Measurements from ENCODE around the gene DNAJC4. TPM values are rescaled to one million over a fixed set of nuclear protein-coding genes. Genes with fewer than 3 reads are reported as not detected.
A peak's percentile ranks its signal among the peaks of the same experiment; 100 is the strongest.

Gene DNAJC4
- total and polyA plus RNA-seq, 2 donors from 2014 or later, result 31.1 to 102 TPM

GRCh38 chr11:64262271-64263002 is 32.1 kb downstream of the DNAJC4 start:
- no peaks in the 10 kb centered on the region for H3K9me3 ChIP-seq (ENCODE audit: control insufficient read depth in 2 of 3, insufficient read depth in 1 of 3, low read length in 3 of 3)

GRCh38 chr11:64263021-64263946 is 32.9 kb downstream of the DNAJC4 start:
- DNase-seq, result peak; percentile 65 to 85 (median 73)
- no peak for TF ChIP-seq CTCF (IDR thresholded peaks at IDR 0.05; ENCODE audit: borderline replicate concordance, extremely low read depth, insufficient read depth)
- no peak overlapping the region for H3K27ac ChIP-seq (ENCODE audit: low read depth in 2 of 2, low read length in 2 of 2)
- FAIRE-seq, result no peak
- H3K4me1 ChIP-seq (ENCODE audit: control insufficient read depth in 2 of 3, insufficient read depth in 2 of 3, low read depth in 1 of 3, low read length in 3 of 3), result peaks cover 0 to 5% (median 2%) of the 10 kb centered on the region in 3 donors
- no peak overlapping the region for H3K4me3 ChIP-seq (ENCODE audit: low read length in 3 of 3)
- intact Hi-C loops (cut with DNase I), result no loop called here
- no peak overlapping the region for H3K9ac ChIP-seq (ENCODE audit: low read length in 3 of 3)
- H3K27me3 ChIP-seq (ENCODE audit: control insufficient read depth, insufficient read depth, low read length), result no peaks in the 10 kb centered on the region
- peaks cover 0 to 10% (median 0%) of the 10 kb centered on the region in 3 donors for H3K36me3 ChIP-seq (ENCODE audit: control insufficient read depth in 2 of 3, insufficient read depth in 3 of 3, low read length in 3 of 3)
- no peaks in the 10 kb centered on the region for H3K9me3 ChIP-seq (ENCODE audit: control insufficient read depth in 2 of 3, insufficient read depth in 1 of 3, low read length in 3 of 3)

More at GRCh38 chr11:64262271-64263002, 32.1 kb downstream of the DNAJC4 start:
- H3K27me3 ChIP-seq (ENCODE audit: control insufficient read depth, insufficient read depth, low read length), result no peaks in the 10 kb centered on the region
- H3K4me1 ChIP-seq (ENCODE audit: control insufficient read depth in 2 of 3, insufficient read depth in 2 of 3, low read depth in 1 of 3, low read length in 3 of 3), result no peaks in the 10 kb centered on the region
- H3K4me3 ChIP-seq (ENCODE audit: low read length in 3 of 3), result no peak overlapping the region
- no peak for FAIRE-seq
- H3K27ac ChIP-seq (ENCODE audit: low read depth in 2 of 2, low read length in 2 of 2), result no peak overlapping the region
- no peak overlapping the region for H3K9ac ChIP-seq (ENCODE audit: low read length in 3 of 3)
- intact Hi-C loops (cut with DNase I), result no loop called here
- TF ChIP-seq CTCF (IDR thresholded peaks at IDR 0.05; ENCODE audit: borderline replicate concordance, extremely low read depth, insufficient read depth), result no peak
- DNase-seq, result peak in 1 of 5 donors; percentile 75
- H3K36me3 ChIP-seq (ENCODE audit: control insufficient read depth in 2 of 3, insufficient read depth in 3 of 3, low read length in 3 of 3), result peaks cover 0 to 10% (median 0%) of the 10 kb centered on the region in 3 donors

GRCh38 chr11:64263947-64264317 is 33.6 kb downstream of the DNAJC4 start:
- Histone ChIP-seq H3K9me3 (ENCODE audit: control insufficient read depth in 2 of 3, insufficient read depth in 1 of 3, low read length in 3 of 3) (no peaks in the 10 kb centered on the region), H3K27ac (ENCODE audit: low read depth in 2 of 2, low read length in 2 of 2) (no peak overlapping the region), H3K27me3 (ENCODE audit: control insufficient read depth, insufficient read depth, low read length) (no peaks in the 10 kb centered on the region), H3K9ac (ENCODE audit: low read length in 3 of 3) (no peak overlapping the region), H3K36me3 (ENCODE audit: control insufficient read depth in 2 of 3, insufficient read depth in 3 of 3, low read length in 3 of 3) (peaks cover 0 to 8% (median 0%) of the 10 kb centered on the region in 3 donors), H3K4me3 (ENCODE audit: low read length in 3 of 3) (no peak overlapping the region), H3K4me1 (ENCODE audit: control insufficient read depth in 2 of 3, insufficient read depth in 2 of 3, low read depth in 1 of 3, low read length in 3 of 3) (peaks cover 0 to 12% (median 8%) of the 10 kb centered on the region in 3 donors)
- intact Hi-C loops (cut with DNase I), result no loop called here
- FAIRE-seq (no peak), DNase-seq (no peak)
- no peak for TF ChIP-seq CTCF (IDR thresholded peaks at IDR 0.05; ENCODE audit: borderline replicate concordance, extremely low read depth, insufficient read depth)
